GM21367 (cell line): ENCODE results near the gene FLT3.
"Not testable (repeated sequence)": the region's sequence is repeated elsewhere in the genome, so short reads cannot be mapped to it uniquely, and the experiment has no call there.

ENCODE experiments used
- ATAC-seq: cut with Tn5 transposase; IDR thresholded peaks from one replicate; pipeline ENCODE4 v1.9.1; 2021; ENCODE audit not compliant: unreplicated experiment

FLT3 gene

DNA sequence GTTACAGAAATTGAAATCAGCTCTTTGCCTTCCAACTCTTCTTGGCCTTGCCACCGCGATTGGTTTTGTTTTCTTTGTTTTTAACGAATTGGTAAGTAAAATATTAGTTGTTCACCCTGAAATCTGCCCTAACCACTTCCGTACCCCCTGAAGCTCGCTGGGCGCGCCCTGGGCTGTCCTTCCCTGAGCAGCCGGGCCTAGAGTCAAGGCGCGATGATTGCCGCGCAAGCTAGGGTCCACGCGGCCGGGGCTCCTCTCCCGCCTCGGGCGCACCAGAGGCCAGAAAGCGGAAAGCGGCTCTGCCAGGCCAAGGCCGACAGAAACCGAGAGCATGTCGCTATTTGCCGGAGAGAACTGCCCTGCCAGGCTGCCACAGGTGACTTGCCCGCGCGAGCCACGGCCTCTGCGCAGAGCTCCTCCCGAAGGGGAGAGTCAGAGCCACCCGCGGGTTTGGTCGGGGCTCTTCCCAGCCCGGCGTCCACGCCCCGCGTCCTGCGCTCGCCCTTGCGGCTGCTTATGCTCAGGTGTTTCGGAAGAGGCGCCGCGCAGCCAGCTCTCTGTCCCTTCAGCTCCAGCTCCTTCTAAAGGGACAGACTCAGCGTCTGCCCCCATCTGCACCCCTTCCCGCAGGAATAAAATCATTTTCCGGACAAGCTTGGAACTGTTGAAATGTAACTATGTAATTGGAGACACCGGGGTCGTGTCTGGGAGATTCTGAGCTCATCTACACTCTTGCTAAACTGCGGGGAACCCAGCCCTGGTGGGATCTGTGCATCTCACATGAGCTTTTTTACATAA lies 124.6 kb downstream of the FLT3 start:
- no peak for ATAC-seq

GRCh38 chr13:27973961-27974662 lies 126.3 kb downstream of the FLT3 start:
- no peak for ATAC-seq

GRCh38 chr13:27973291-27973690 lies 127.1 kb downstream of the FLT3 start:
- ATAC-seq = no peak

- ATAC-seq = no peak
Measured at GRCh38 chr13:27972478-27972820, 127.9 kb downstream of the FLT3 start.

- ATAC-seq = no peak
Measured at GRCh38 chr13:27971776-27972477, 128.4 kb downstream of the FLT3 start.

GRCh38 chr13:27971236-27971645 lies 129.1 kb downstream of the FLT3 start:
- ATAC-seq = no peak

GRCh38 chr13:27970382-27971235 lies 129.8 kb downstream of the FLT3 start:
- no peak for ATAC-seq

DNA sequence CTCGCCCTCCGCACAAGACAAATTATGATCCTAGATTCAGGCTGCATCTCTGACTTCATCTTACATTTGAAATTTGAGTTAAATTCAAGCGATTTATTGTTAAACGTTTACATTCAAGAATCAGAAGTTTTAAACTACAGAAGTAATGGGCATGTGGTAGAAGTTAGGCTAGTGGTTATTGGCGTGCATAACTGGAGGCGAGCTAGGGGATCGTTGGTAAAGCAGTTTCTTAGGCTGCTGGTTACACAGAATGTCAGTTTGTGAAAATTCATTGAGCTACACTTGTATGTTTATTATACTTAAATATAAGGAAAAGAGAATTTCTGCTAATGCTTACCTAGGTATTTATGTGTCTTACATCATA lies 130.5 kb downstream of the FLT3 start:
- ATAC-seq = no peak

DNA sequence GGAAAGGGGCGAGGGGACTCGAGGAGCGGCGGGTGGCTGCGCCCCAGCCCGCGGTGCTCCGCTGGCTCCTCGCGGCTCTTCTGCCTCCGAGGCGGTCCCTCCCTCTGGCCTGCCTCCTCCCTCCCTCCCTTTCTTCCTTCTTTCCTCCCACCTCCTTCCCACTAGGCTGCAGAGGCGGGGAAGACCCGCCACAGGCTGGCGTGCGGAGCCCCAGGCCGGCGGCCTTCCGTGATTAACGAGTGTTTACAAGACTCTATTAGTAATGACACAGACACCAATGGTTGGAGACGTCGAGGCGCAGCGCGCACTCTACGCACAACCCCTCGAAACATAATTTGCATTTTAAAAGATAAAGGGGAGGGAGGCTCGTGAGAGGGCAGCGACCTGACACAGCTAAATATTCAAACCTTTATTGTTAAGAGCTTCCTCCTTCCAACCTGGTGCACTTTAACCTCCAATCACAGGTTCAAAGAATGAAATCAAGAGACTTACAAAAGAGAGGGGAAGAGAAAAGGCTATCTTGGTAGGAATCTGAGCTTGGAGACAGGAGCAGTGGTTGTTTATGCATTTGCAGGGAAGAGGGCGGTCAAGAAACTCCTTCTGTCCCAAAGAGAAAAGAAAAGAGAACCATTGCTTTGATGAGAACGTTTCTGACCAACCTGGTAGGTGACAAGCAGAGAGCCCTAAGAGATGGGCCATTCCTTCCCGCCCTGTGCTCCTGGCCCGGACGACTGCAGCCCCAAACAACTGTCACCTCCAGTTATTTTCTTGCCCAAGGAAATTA lies 131.1 kb downstream of the FLT3 start, which contains the start of gene CDX2:
Gene CDX2, minus strand, starts transcription at position 234 of the 784 bp plus-strand sequence. CDS start 309 bp downstream, outside the sequence.
- ATAC-seq = no peak

- ATAC-seq = no peak
Measured at GRCh38 chr13:27968316-27969081, 131.9 kb downstream of the FLT3 start.

GRCh38 chr13:27967736-27968315 lies 132.6 kb downstream of the FLT3 start:
- no peak for ATAC-seq

DNA sequence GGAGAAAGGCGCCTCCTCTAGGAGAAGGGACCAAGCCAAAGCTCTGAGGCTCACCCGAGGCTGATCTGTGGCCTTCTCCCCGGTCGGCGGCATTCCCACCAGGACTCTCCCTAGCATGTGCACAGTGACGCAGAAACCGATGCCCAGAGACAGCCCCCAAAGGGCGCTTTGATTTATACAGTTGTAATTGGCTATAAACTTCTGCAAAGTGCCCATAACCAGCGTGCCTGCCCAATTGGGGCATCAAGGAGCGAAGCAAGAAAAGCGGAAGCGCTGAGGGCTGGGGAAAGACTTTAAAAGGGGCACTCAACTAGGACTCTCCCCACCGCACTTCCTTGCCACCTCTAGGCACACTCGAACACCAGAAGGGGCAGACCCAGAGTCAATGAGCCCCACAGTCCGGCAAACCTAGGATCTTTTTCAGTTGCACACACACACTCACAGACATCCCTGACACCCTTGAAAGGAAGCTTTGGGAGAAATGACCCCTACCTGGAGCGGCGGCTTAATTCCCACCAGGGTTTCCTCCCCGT lies 133.1 kb downstream of the FLT3 start:
- ATAC-seq = no peak

DNA sequence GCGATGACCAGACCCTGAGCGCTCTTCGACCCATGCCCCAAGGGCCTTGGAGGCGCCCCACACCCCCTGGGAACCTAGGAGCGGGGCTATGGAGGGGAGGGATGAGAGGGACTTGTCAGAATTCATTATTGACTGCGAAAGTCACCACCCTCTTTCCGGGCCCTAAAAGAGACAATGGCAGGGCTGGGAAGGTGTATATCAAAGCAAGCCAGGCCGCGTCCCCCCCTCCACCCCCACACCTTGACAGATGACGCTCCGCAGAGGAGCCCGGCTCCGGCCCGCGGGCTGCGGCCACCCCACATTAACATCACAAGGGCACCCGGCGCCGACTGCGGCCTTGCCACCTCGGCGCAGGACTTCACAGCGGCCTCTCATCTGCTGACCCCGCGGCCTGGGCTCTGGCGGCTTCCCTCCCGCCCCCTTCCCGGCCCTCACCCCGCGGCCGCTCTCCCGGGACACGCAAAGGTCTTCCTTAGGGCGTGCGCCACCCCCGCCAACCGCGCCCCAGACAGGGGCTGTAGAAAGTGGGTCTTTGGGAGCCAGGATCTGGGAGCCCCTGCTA lies 133.7 kb downstream of the FLT3 start:
- ATAC-seq = no peak

DNA sequence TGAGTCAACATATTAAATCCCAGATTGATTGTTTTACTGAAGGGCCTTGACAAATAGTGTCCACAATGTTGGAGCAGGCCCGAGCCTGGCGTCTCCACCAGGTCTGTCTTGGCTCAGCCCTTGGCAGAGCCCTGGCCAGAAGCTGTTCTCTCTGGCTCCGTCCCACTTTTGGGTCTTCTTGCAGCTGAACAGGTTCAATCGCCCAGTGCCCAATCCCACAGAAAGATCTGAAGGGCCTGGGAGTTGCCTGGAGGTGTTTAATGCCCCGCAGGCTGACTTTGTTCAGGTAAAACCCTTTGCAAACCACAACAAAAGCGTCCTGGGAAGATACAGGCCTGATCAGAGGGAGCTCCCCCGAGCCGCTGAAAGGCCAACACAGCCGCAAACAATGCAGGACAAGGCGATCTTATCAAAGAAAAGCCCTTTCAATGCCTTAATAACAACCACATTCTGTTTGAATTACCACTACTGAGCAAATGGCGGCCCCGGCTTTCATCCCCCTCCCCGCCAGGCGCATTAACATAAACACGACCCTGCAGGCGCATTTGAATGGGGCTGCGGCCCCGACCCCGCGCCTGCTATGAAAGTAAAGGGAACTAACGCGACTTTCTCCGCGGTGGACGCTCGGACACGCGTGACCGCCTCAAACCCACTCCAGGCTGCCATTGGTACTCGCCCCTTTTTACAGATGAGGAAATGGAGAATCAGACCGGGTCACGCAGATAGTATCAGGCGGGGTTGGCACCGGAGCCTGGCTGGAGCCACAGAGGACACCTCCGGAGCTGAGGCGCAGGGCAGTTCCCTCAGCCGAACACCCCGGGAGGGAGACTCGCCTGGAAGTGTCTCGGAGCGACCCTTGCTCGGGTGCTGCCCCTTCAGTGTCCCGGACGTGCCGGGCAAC lies 134.4 kb downstream of the FLT3 start:
- ATAC-seq = no peak

- ATAC-seq = no peak
Measured at GRCh38 chr13:27965343-27965739, 135.0 kb downstream of the FLT3 start.

DNA sequence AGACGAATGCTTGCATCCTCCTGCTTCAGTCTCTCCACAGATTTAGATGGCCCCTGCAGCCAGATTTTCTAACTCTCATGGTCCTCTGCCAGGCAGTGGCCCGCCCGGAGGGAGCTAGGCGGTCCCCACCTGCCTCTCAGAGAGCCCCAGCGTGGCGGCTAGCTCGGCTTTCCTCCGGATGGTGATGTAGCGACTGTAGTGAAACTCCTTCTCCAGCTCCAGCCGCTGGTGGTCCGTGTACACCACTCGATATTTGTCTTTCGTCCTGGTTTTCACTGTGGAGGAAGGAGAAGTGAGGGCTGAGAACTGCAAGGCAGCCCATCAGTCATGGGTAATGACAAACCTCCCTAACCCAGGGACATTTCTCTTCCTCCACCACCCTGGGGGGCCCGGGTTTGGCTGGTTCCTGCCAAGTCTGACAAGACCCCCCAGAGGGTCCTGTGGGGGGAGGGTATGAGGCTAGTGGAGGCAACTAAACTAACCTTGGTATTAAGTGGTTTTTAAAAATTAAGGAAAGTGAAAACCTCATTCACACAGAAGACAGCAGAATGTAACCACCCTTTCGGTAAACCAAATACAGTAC lies 135.5 kb downstream of the FLT3 start:
- no peak for ATAC-seq

DNA sequence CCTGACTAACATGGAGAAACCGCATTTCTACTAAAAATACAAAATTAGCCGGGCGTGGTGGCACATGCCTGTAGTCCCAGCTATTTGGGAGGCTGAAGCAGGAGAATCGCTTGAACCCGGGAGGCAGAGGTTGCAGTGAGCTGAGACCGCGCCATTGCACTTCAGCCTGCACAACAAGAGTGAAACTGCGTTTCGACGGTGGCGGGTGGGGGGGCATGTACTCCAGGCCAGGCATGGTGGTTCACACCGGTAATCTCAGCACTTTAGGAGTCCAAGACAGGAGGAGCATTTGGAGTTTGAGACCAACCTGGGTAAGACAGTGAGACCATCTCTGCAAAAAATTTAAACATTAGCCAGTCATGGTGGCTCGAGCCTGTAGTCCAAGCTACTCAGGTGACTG lies 136.2 kb downstream of the FLT3 start:
- not testable (repeated sequence) for ATAC-seq
